Transverse colon (tissue), 4 donors: ENCODE results near the gene CDK8. TPM values are rescaled to one million over a fixed set of nuclear protein-coding genes. Genes with fewer than 3 reads are reported as not detected.

ENCODE experiments used
- DNase-seq: peaks from one replicate; pipeline ENCODE4 v3.0.0-alpha.2; 2019
- H3K27ac ChIP-seq, 4 donors: fragments of 200-600 bp; sonication (generic); 2 replicates each; pipeline ENCODE4 v1.5.1; 2016 to 2018; ENCODE audit warnings: inconsistent platforms in 4 of 4
- H3K27me3 ChIP-seq: fragments of 200-600 bp; sonication (generic); 2 replicates; pipeline ENCODE4 v1.5.1; 2017; ENCODE audit warnings: inconsistent platforms
- H3K36me3 ChIP-seq, 4 donors: fragments of 200-600 bp; sonication (generic); 2 replicates each; pipeline ENCODE4 v1.5.1; 2017 to 2019; ENCODE audit warnings: inconsistent platforms in 4 of 4
- H3K4me1 ChIP-seq, 4 donors: fragments of 200-600 bp; sonication (generic); 2 replicates each; pipeline ENCODE4 v1.5.1; 2017 to 2020; ENCODE audit warnings: inconsistent platforms in 4 of 4
- H3K4me3 ChIP-seq, 4 donors: fragments of 200-600 bp; sonication (generic); 1 replicate in 1 of 4; 2 replicates in 3 of 4; pipeline versions ENCODE4 v1.5.1 to v1.6.1; 2017 to 2019; ENCODE audit warnings: inconsistent platforms in 4 of 4
- H3K9me3 ChIP-seq, 2 donors: fragments of 200-600 bp; sonication (generic); 2 replicates each; pipeline ENCODE4 v1.5.1; 2017 to 2019; ENCODE audit warnings: inconsistent platforms in 2 of 2
- CTCF ChIP-seq, 5 experiments: fragments of 200-600 bp in 3 of 5; fragments of 450-650 bp in 2 of 5; sonication (generic) in 3 of 5; IDR thresholded peaks; 1 replicate in 2 of 5; 2 replicates in 3 of 5; pipeline ENCODE4 v1.5.1; 2016 to 2017; ENCODE audit warnings: antibody characterized with exemption in 5 of 5, inconsistent platforms in 3 of 5, mild to moderate bottlenecking in 2 of 5, moderate library complexity in 1 of 5
- EP300 ChIP-seq: sonication (generic); formaldehyde crosslinking; IDR thresholded peaks from one replicate; pipeline ENCODE4 v1.6.1; 2017; ENCODE audit warnings: antibody characterized with exemption, low read depth
- POLR2A ChIP-seq: fragments of 450-650 bp; IDR thresholded peaks from one replicate; pipeline ENCODE4 v1.6.1; 2016; ENCODE audit warnings: antibody characterized with exemption, mild to moderate bottlenecking, moderate library complexity
- POLR2AphosphoS5 ChIP-seq, 3 donors: sonication (generic); formaldehyde crosslinking; IDR thresholded peaks; one replicate each; pipeline ENCODE4 v1.6.1; 2016; ENCODE audit warnings: antibody characterized with exemption in 3 of 3
- WGBS, 2 donors: methylation state at CpG; one replicate each; pipeline ENCODE4 v1.1.5; 2018; ENCODE audit warnings: low coverage in 1 of 2; 5-methylcytosine and 5-hydroxymethylcytosine counted together
- in situ Hi-C, 4 donors: fragments of 200-750 bp; cut with MboI; loops; one replicate each; pipeline versions ENCODE4 v1.15.0 to v1.15.1; 2017; ENCODE audit warnings: low sequenced_read_pairs in 3 of 4, low pct_ligation_motif_present in 1 of 4, low pct_unique_long_range_greater_than_20kb in 1 of 4
- intact Hi-C: fragments of 100-400 bp; cut with DNase I; formaldehyde crosslinking; loops from one replicate; pipeline ENCODE4 v1.15.1; 2023; ENCODE audit warnings: low total_unique reads
- total RNA-seq, 4 donors: library from RNA; depleted of rRNA; stranded (reverse); fragments of >200 nt; gene quantifications; one replicate each; pipeline ENCODE4 v1.1.0, GENCODE V29; 2016

The CDK8 gene
- total RNA-seq, 4 donors from 2014 or later, result 8.6 to 37.4 (median 22.3) TPM

- no peak overlapping the region for H3K27ac ChIP-seq
- H3K9me3 ChIP-seq, result no peaks in the 10 kb centered on the region
- intact Hi-C loops, result no loop called here
- H3K27me3 ChIP-seq, result no peaks in the 10 kb centered on the region
- TF ChIP-seq POLR2A, result no peak
- TF ChIP-seq POLR2AphosphoS5 (IDR thresholded peaks at IDR 0.05), result no peak
- TF ChIP-seq EP300, result no peak
- TF ChIP-seq CTCF (IDR thresholded peaks at IDR 0.05), result no peak
- no peaks in the 10 kb centered on the region for H3K4me1 ChIP-seq
- H3K4me3 ChIP-seq, result no peak overlapping the region
- in situ Hi-C loops, result no loop called here
- 54 to 55% methylated on average over 3 of the region's 3 CpGs for WGBS, 2 donors
- H3K36me3 ChIP-seq, result peaks cover 0 to 28% (median 0%) of the 10 kb centered on the region in 4 donors
- DNase-seq, result no peak
Observed at GRCh38 chr13:26401578-26402021, 147.7 kb downstream of the CDK8 start.

- DNase-seq, result no peak
- WGBS, 2 donors, result 60 to 81% methylated on average over 1 to 6 of the region's 6 CpGs
- no peak overlapping the region for H3K4me3 ChIP-seq
- peaks cover 0 to 19% (median 0%) of the 10 kb centered on the region in 4 donors for H3K36me3 ChIP-seq
- TF ChIP-seq POLR2A, result no peak
- in situ Hi-C loops (no loop called here), intact Hi-C loops (no loop called here)
- no peaks in the 10 kb centered on the region for H3K9me3 ChIP-seq
- no peaks in the 10 kb centered on the region for H3K27me3 ChIP-seq
- H3K4me1 ChIP-seq, result no peaks in the 10 kb centered on the region
- H3K27ac ChIP-seq, result no peak overlapping the region
Observed at GRCh38 chr13:26406791-26407190, 152.9 kb downstream of the CDK8 start.

GRCh38 chr13:26411206-26411605 lies 157.3 kb downstream of the CDK8 start:
- WGBS, 2 donors, result 59 to 70% methylated on average over 3 of the region's 3 CpGs
- H3K27me3 ChIP-seq, result no peaks in the 10 kb centered on the region
- no peak overlapping the region for H3K27ac ChIP-seq
- H3K9me3 ChIP-seq, result peaks cover 0 to 4% of the 10 kb centered on the region in 2 donors
- in situ Hi-C loops, result no loop called here
- no peak for DNase-seq
- TF ChIP-seq POLR2A, result no peak
- TF ChIP-seq POLR2AphosphoS5 (IDR thresholded peaks at IDR 0.05), result no peak
- TF ChIP-seq CTCF (IDR thresholded peaks at IDR 0.05), result no peak
- no peak for TF ChIP-seq EP300
- H3K4me3 ChIP-seq, result no peak overlapping the region
- H3K4me1 ChIP-seq, result no peaks in the 10 kb centered on the region
- H3K36me3 ChIP-seq, result no peaks in the 10 kb centered on the region
- intact Hi-C loops, result no loop called here

GRCh38 chr13:26412263-26412662 lies 158.3 kb downstream of the CDK8 start:
- H3K27ac ChIP-seq, result no peak overlapping the region
- in situ Hi-C loops (no loop called here), intact Hi-C loops (no loop called here)
- no peaks in the 10 kb centered on the region for H3K27me3 ChIP-seq
- WGBS, 2 donors, result 65% methylated on average over 1 of the region's 1 CpG; no CpG with 5 or more reads in 1 of the 2 donors
- H3K4me1 ChIP-seq, result no peaks in the 10 kb centered on the region
- H3K9me3 ChIP-seq, result peaks cover 0 to 4% of the 10 kb centered on the region in 2 donors
- DNase-seq, result no peak
- no peak overlapping the region for H3K4me3 ChIP-seq
- H3K36me3 ChIP-seq, result no peaks in the 10 kb centered on the region
- no peak for TF ChIP-seq CTCF (IDR thresholded peaks at IDR 0.05)
- TF ChIP-seq EP300, result no peak
- TF ChIP-seq POLR2AphosphoS5 (IDR thresholded peaks at IDR 0.05), result no peak
- TF ChIP-seq POLR2A, result no peak
